Epithelial cell of proximal tubule (primary cell): ENCODE measurements around the gene PHLPP1. TPM values are rescaled to one million over a fixed set of nuclear protein-coding genes. Genes with fewer than 3 reads are reported as not detected.
A peak's percentile ranks its signal among the peaks of the same experiment; 100 is the strongest.

Experiments used
- DNase-seq: peaks from one replicate; pipeline ENCODE4 v3.0.0-alpha.2; 2011; ENCODE audit warnings: low read depth
- H3K4me3 ChIP-seq: 2 replicates; pipeline ENCODE4 v1.5.1; 2011; ENCODE audit warnings: low read depth, mild to moderate bottlenecking, low read length
- total RNA-seq: library from RNA; depleted of rRNA; stranded (reverse); fragments of >200 nt; gene quantifications from 2 replicates; pipeline ENCODE4 v1.2.3, GENCODE V29; 2015
- TF ChIP-seq, protein P1 (sequence below): conservative IDR thresholded peaks from 2 replicates; pipeline ENCODE4 v1.5.1; 2012; ENCODE audit warnings: low read depth, mild to moderate bottlenecking, low read length

PHLPP1 gene
- total RNA-seq, 1 donor from 2014 or later: 9.0 TPM

DNA sequence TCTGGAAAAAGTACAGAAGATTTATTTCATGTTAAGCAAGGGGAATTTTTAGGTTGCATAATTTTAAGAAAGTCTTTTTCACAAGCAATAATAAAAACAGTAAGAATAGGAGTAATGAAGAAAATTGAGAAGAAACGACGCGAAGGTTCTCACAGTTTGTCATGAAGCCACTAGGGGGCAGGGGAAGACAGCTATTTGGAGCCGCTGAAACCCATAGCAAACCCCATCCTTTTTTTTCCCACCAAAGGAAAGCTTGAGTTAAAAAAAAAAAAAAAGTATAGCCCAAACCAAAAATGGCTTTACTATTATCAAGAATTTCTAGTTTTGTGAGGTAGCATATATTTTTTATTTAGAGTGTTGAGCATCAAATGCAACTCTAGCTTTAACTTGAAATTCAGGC lies 300.9 kb downstream of the PHLPP1 start:
- no peak overlapping the region for H3K4me3 ChIP-seq
- TF ChIP-seq, protein P1, sequence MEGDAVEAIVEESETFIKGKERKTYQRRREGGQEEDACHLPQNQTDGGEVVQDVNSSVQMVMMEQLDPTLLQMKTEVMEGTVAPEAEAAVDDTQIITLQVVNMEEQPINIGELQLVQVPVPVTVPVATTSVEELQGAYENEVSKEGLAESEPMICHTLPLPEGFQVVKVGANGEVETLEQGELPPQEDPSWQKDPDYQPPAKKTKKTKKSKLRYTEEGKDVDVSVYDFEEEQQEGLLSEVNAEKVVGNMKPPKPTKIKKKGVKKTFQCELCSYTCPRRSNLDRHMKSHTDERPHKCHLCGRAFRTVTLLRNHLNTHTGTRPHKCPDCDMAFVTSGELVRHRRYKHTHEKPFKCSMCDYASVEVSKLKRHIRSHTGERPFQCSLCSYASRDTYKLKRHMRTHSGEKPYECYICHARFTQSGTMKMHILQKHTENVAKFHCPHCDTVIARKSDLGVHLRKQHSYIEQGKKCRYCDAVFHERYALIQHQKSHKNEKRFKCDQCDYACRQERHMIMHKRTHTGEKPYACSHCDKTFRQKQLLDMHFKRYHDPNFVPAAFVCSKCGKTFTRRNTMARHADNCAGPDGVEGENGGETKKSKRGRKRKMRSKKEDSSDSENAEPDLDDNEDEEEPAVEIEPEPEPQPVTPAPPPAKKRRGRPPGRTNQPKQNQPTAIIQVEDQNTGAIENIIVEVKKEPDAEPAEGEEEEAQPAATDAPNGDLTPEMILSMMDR: peak; percentile 88
- no peak for DNase-seq

- DNase-seq: no peak
- TF ChIP-seq, protein P1: no peak
- H3K4me3 ChIP-seq: no peak overlapping the region
Measured at GRCh38 chr18:63017076-63017475, 301.7 kb downstream of the PHLPP1 start.

GRCh38 chr18:63017977-63018376 lies 302.6 kb downstream of the PHLPP1 start:
- DNase-seq: no peak
- TF ChIP-seq, protein P1: no peak

GRCh38 chr18:63022429-63023022 lies 307.2 kb downstream of the PHLPP1 start:
- no peak for DNase-seq
- no peak overlapping the region for H3K4me3 ChIP-seq
- TF ChIP-seq, protein P1: peak; percentile 55

More at GRCh38 chr18:63017977-63018376, 302.6 kb downstream of the PHLPP1 start:
- H3K4me3 ChIP-seq: no peak overlapping the region

DNA sequence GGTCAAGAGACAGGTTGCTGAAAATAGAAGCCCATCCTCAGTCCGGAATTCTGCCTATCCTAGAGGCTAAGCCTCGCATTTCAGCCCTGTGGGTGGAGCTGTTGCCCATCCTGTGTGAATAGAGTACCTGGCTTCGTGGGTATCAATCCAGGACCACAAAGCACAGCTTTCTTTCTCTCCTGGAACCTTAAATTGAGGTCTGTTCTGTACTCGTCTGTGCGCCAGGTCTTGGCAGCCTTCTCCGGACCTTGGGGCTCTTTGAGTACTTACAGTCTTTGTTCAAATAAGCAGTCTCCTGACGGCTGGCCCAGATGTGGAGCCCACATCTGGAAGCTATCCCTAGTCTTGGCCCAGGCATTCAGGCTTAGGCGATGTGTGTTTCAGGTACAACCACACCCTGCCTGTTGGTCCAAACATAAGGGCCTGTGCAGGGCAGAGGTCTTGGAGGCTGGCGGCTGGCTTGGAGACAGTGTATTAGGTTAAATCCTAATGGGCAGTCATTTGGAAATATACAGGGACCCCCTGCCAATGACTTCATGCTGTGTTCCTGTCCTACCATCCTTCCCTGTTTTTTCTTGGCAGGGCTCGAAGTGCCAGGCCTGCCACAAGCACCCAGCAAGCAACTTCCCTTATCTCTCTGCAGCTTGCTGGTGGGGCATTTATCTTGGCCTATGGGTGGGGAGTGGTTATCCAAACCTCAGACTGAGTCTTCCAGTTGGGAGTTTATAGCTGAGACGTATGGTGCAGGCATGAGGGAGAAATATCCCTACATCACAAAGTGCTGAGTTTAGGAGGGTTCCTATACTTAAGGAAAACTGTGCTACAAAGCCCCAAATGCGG lies 310.1 kb downstream of the PHLPP1 start:
- no peak overlapping the region for H3K4me3 ChIP-seq
- TF ChIP-seq, protein P1: peak; percentile 71
- DNase-seq: no peak

DNA sequence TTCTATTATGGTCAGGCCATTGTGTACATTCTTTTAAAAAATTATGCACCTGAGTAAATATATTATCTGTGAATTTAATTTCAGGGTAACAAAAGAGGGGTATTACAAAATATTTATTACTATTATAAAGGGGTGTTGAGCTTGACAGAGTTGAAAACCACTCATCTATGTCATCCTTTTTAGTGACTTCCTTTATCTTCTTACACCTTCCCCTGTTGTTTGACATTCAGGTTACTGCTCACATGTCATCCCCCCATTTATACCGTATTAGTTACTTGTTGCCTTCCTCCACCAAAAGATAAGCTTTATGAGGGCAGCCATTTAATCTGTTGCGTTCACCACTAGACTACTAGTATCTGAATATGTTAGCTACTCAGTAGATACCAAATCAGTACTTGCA lies 313.0 kb downstream of the PHLPP1 start:
- TF ChIP-seq, protein P1: no peak
- no peak for DNase-seq
- no peak overlapping the region for H3K4me3 ChIP-seq

Other genes starting within 250 kb of the PHLPP1 start
- gene ZCCHC2, start 192.5 kb upstream of the PHLPP1 start, total RNA-seq: 10.3 and 14.8 TPM in 2 replicates